GM18526 (cell line): ENCODE measurements around the gene PRMT1.

Source experiments
- POLR2A ChIP-seq: IDR thresholded peaks from 3 replicates; pipeline ENCODE4 v1.6.1; 2011; ENCODE audit not compliant: insufficient read length; ENCODE audit errors: extremely low read depth

The PRMT1 gene

GRCh38 chr19:49718991-49719390 lies 41.9 kb downstream of the PRMT1 start:
- no peak for TF ChIP-seq POLR2A

- TF ChIP-seq POLR2A, result no peak
These were observed 50.4 kb downstream of the PRMT1 start for GRCh38 chr19:49727217-49728030.

- no peak for TF ChIP-seq POLR2A
These were observed 53.1 kb downstream of the PRMT1 start for GRCh38 chr19:49730166-49730565.
